ENCODE data around the gene RAD18.

The RAD18 gene

GRCh38 chr3:8954938-8955763 lies 8.1 kb downstream of the RAD18 start:
- no peak overlapping the region for H3K4me3 ChIP-seq (ENCODE audit: low read depth, low read length)
- DNase-seq (ENCODE audit: low read depth) = peak; percentile 68
- TF ChIP-seq CTCF (IDR thresholded peaks at IDR 0.05; ENCODE audit: insufficient read depth, low read depth, low read length, missing control alignments) = no peak

- no peak for TF ChIP-seq CTCF (IDR thresholded peaks at IDR 0.05; ENCODE audit: insufficient read depth, low read depth, low read length, missing control alignments)
- DNase-seq (ENCODE audit: low read depth) = no peak
- H3K4me3 ChIP-seq (ENCODE audit: low read depth, low read length) = no peak overlapping the region
These were observed 10.0 kb downstream of the RAD18 start for GRCh38 chr3:8953313-8953712.

- no peak for DNase-seq (ENCODE audit: low read depth)
- no peak overlapping the region for H3K4me3 ChIP-seq (ENCODE audit: low read depth, low read length)
- no peak for TF ChIP-seq CTCF (IDR thresholded peaks at IDR 0.05; ENCODE audit: insufficient read depth, low read depth, low read length, missing control alignments)
These were observed 11.1 kb downstream of the RAD18 start for GRCh38 chr3:8952130-8952529.

GRCh38 chr3:8945890-8946600 lies 17.2 kb downstream of the RAD18 start:
- no peak for DNase-seq (ENCODE audit: low read depth)
- no peak overlapping the region for H3K4me3 ChIP-seq (ENCODE audit: low read depth, low read length)
- no peak for TF ChIP-seq CTCF (IDR thresholded peaks at IDR 0.05; ENCODE audit: insufficient read depth, low read depth, low read length, missing control alignments)

- DNase-seq (ENCODE audit: low read depth) = no peak
- no peak overlapping the region for H3K4me3 ChIP-seq (ENCODE audit: low read depth, low read length)
- TF ChIP-seq CTCF (IDR thresholded peaks at IDR 0.05; ENCODE audit: insufficient read depth, low read depth, low read length, missing control alignments) = no peak
These were observed 20.4 kb downstream of the RAD18 start for GRCh38 chr3:8942746-8943488.

GRCh38 chr3:8942115-8942514 lies 21.2 kb downstream of the RAD18 start:
- no peak for TF ChIP-seq CTCF (IDR thresholded peaks at IDR 0.05; ENCODE audit: insufficient read depth, low read depth, low read length, missing control alignments)
- DNase-seq (ENCODE audit: low read depth) = no peak
- H3K4me3 ChIP-seq (ENCODE audit: low read depth, low read length) = no peak overlapping the region
